OCI-LY1 (cell line): ENCODE data around the gene HILPDA.

Experiments used
- H2AFZ ChIP-seq: fragments of 200-600 bp; sonication (generic), shearing (Covaris generic); 2 replicates; pipeline ENCODE4 v1.6.0; 2014; ENCODE audit warnings: antibody characterized with exemption, mild to moderate bottlenecking, low read length
- H3F3A ChIP-seq: fragments of 200-600 bp; sonication (generic), shearing (Covaris generic); 2 replicates; pipeline ENCODE4 v1.6.0; 2014; ENCODE audit warnings: mild to moderate bottlenecking, antibody characterized with exemption, low read length, moderate library complexity; ENCODE audit not compliant: insufficient read depth
- H3K27ac ChIP-seq: fragments of 200-600 bp; sonication (generic); 2 replicates; pipeline ENCODE4 v1.5.1; 2014; ENCODE audit warnings: low read length, mixed run types, mild to moderate bottlenecking, low read depth; ENCODE audit not compliant: poor library complexity, severe bottlenecking
- H3K27me3 ChIP-seq: fragments of 200-600 bp; sonication (generic); 2 replicates; pipeline ENCODE4 v1.6.0; 2014; ENCODE audit warnings: antibody characterized with exemption, mild to moderate bottlenecking, low read length, moderate library complexity; ENCODE audit not compliant: insufficient read depth
- H3K36me3 ChIP-seq: fragments of 200-600 bp; sonication (generic); 2 replicates; pipeline ENCODE4 v1.6.1; 2014; ENCODE audit warnings: mild to moderate bottlenecking, antibody characterized with exemption, low read length, moderate library complexity, mixed read lengths; ENCODE audit not compliant: insufficient read depth
- H3K4me1 ChIP-seq: fragments of 200-600 bp; sonication (generic); 2 replicates; pipeline ENCODE4 v1.5.1; 2014; ENCODE audit warnings: mild to moderate bottlenecking, low read length, moderate library complexity; ENCODE audit not compliant: insufficient read depth, severe bottlenecking
- H3K4me2 ChIP-seq: fragments of 200-600 bp; sonication (generic), shearing (Covaris generic); 2 replicates; pipeline ENCODE4 v1.6.1; 2014; ENCODE audit warnings: low read length
- H3K4me3 ChIP-seq: fragments of 200-600 bp; sonication (generic); 2 replicates; pipeline ENCODE4 v1.5.1; 2014; ENCODE audit warnings: low read length, low read depth, mild to moderate bottlenecking, mixed read lengths; ENCODE audit not compliant: poor library complexity, severe bottlenecking
- H3K79me2 ChIP-seq: fragments of 200-600 bp; shearing (Covaris generic); 2 replicates; pipeline ENCODE4 v1.6.1; 2016; ENCODE audit warnings: mixed run types, low read length, mixed read lengths; ENCODE audit not compliant: insufficient read depth
- H3K9ac ChIP-seq: fragments of 200-600 bp; sonication (generic), shearing (Covaris generic); 2 replicates; pipeline ENCODE4 v1.6.1; 2014; ENCODE audit warnings: mild to moderate bottlenecking, low read length, mixed read lengths
- H3K9me2 ChIP-seq: fragments of 200-600 bp; sonication (generic), shearing (Covaris generic); 2 replicates; pipeline ENCODE4 v1.6.1; 2014; ENCODE audit warnings: low read depth, mild to moderate bottlenecking, low read length, mixed read lengths
- H3K9me3 ChIP-seq: fragments of 200-600 bp; shearing (Covaris generic); 2 replicates; pipeline ENCODE4 v1.6.1; 2014; ENCODE audit warnings: low read length, mixed read lengths
- H4K20me1 ChIP-seq: fragments of 200-600 bp; sonication (generic), shearing (Covaris generic); 2 replicates; pipeline ENCODE4 v1.6.0; 2016; ENCODE audit warnings: mild to moderate bottlenecking, low read length; ENCODE audit not compliant: insufficient read depth
- CTCF ChIP-seq: fragments of 200-600 bp; sonication (generic), shearing (Covaris generic); IDR thresholded peaks from 2 replicates; pipeline ENCODE4 v1.5.1; 2017; ENCODE audit warnings: mild to moderate bottlenecking, antibody characterized with exemption, low read length, moderate library complexity, mixed read lengths
- EZH2 ChIP-seq: fragments of 200-600 bp; sonication (generic), shearing (Covaris generic); IDR thresholded peaks from 2 replicates; pipeline ENCODE4 v1.8.0; 2017; ENCODE audit warnings: borderline replicate concordance, mixed run types, mild to moderate bottlenecking, antibody characterized with exemption, low read length, moderate library complexity, mixed read lengths

The HILPDA gene

DNA sequence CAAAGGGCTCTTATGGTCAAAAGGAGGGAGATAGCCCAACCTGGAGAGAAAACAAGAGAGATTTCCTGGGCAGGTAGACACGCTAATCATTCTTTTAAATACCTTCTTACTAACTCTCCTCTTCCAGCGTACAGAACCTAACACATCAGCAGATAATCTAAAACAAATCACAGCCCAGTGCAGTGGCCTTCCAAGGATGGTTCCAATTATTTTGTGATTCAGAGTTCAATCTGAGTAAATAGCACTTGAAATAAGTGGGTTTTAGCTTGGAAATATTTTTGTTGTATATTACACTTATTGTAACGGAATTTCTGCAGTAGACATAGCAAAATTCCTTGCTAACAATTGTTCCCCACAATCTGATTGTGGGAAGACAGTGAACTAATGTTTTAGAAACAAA, 38.6 kb upstream of the HILPDA start:
- Histone ChIP-seq H3K27ac (no peak overlapping the region), H3K36me3 (no peaks in the 10 kb centered on the region), H3K4me3 (no peak overlapping the region), H4K20me1 (no peaks in the 10 kb centered on the region), H2AFZ (no peak overlapping the region), H3K9ac (no peak overlapping the region), H3F3A (no peaks in the 10 kb centered on the region), H3K27me3 (no peaks in the 10 kb centered on the region; the same call in 1 of the 2 replicates), H3K4me1 (no peaks in the 10 kb centered on the region), H3K4me2 (no peak overlapping the region), H3K9me3 (no peaks in the 10 kb centered on the region), H3K9me2 (no peaks in the 10 kb centered on the region), H3K79me2 (no peaks in the 10 kb centered on the region)
- TF ChIP-seq CTCF = no peak
- TF ChIP-seq EZH2 = no peak

DNA sequence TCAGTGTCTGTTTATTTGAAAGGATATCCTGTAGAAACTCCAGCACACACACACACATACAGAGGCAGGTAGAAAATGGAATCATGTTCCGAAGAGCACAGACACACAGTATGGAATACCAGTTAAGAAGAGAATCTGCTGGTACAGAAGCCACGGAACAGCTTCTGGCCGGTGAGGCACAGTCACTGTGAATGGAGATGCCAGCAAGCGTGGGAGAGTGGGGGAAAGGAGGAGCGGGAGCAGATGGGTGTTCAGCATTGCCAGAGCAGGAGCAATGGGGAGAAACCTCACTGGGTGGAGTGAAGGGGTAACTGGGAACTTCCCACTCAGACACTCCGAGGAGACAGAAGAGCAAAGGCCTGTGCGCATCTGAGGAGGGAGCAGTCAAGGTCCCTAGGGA, 36.4 kb upstream of the HILPDA start:
- Histone ChIP-seq H3K4me3 (no peak overlapping the region), H3K27ac (no peak overlapping the region), H3K27me3 (no peaks in the 10 kb centered on the region; the same call in 1 of the 2 replicates), H3K79me2 (no peaks in the 10 kb centered on the region), H3K9me3 (no peaks in the 10 kb centered on the region), H4K20me1 (no peaks in the 10 kb centered on the region), H2AFZ (no peak overlapping the region), H3K9me2 (no peaks in the 10 kb centered on the region), H3K4me2 (no peak overlapping the region), H3K9ac (no peak overlapping the region), H3F3A (no peaks in the 10 kb centered on the region), H3K36me3 (no peaks in the 10 kb centered on the region), H3K4me1 (no peaks in the 10 kb centered on the region)
- no peak for TF ChIP-seq CTCF
- no peak for TF ChIP-seq EZH2

DNA sequence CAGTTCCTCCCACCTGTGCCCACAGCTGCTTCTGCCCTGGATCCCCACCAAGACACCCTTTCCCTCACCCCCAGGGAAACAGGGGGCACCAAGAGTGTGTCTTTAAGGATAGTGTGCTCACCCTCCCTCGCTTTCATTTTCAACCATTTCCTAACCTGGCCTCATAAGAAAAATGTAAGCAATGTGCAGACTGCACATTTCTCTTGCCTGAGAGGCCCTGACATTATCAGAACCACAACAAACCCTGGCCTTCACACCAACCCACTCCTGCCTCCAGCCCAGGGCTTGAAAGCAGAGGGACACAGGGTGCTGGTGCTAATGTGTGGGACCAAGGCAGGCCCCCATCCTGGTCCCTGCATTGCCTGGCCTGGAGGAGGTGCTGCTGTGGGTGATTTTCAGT, 34.9 kb upstream of the HILPDA start:
- Histone ChIP-seq H3K27me3 (no peaks in the 10 kb centered on the region), H3F3A (no peaks in the 10 kb centered on the region), H3K9ac (no peak overlapping the region), H2AFZ (no peak overlapping the region), H3K79me2 (no peaks in the 10 kb centered on the region), H3K9me3 (no peaks in the 10 kb centered on the region), H3K27ac (no peak overlapping the region), H3K36me3 (no peaks in the 10 kb centered on the region), H3K9me2 (no peaks in the 10 kb centered on the region), H3K4me1 (no peaks in the 10 kb centered on the region), H3K4me2 (no peak overlapping the region), H3K4me3 (no peak overlapping the region), H4K20me1 (no peaks in the 10 kb centered on the region)
- no peak for TF ChIP-seq EZH2
- TF ChIP-seq CTCF = no peak
